Right lobe of liver (tissue), 6 donors: ENCODE data around the gene RIT2. TPM values are rescaled to one million over a fixed set of nuclear protein-coding genes. Genes with fewer than 3 reads are reported as not detected.

ENCODE experiments used
- ATAC-seq, 4 donors: fragments of 200-7000 bp; cut with Tn5 transposase; one replicate each; pipeline ENCODE4 v1.9.1; 2020; ENCODE audit warnings: mild to moderate bottlenecking in 4 of 4, moderate library complexity in 4 of 4
- DNase-seq, 3 donors: peaks; one replicate each; pipeline ENCODE4 v3.0.0-alpha.2; 2020
- H3K27ac ChIP-seq, 3 donors: fragments of 200-600 bp; one replicate each; pipeline ENCODE4 v1.8.0; 2022
- H3K27me3 ChIP-seq, 2 donors: fragments of 200-600 bp; one replicate each; pipeline ENCODE4 v1.8.0; 2022
- H3K36me3 ChIP-seq, 4 donors: fragments of 200-600 bp; sonication (generic) in 1 of 4; one replicate each; pipeline versions ENCODE4 v1.5.1 to v1.8.0; 2017 to 2022; ENCODE audit warnings: control low read depth in 1 of 4
- H3K4me1 ChIP-seq, 4 donors: fragments of 200-600 bp; sonication (generic) in 1 of 4; one replicate each; pipeline versions ENCODE4 v1.5.1 to v1.8.0; 2017 to 2022; ENCODE audit warnings: control low read depth in 1 of 4
- H3K4me3 ChIP-seq, 3 donors: fragments of 200-600 bp; one replicate each; pipeline ENCODE4 v1.8.0; 2022
- H3K9me3 ChIP-seq, 4 donors: fragments of 200-600 bp; sonication (generic) in 1 of 4; one replicate each; pipeline versions ENCODE4 v1.5.1 to v1.8.0; 2017 to 2022; ENCODE audit warnings: control low read depth in 1 of 4
- CTCF ChIP-seq, 4 donors: fragments of 200-600 bp in 3 of 4; fragments of 450-650 bp in 1 of 4; IDR thresholded peaks; one replicate each; pipeline versions ENCODE4 v1.5.1 to v1.8.0; 2016 to 2022; ENCODE audit warnings: antibody characterized with exemption in 4 of 4, mild to moderate bottlenecking in 2 of 4
- POLR2A ChIP-seq: fragments of 450-650 bp; IDR thresholded peaks from one replicate; pipeline ENCODE4 v1.6.1; 2017; ENCODE audit warnings: antibody characterized with exemption, mild to moderate bottlenecking
- WGBS: methylation state at CpG from one replicate; pipeline ENCODE4 v1.1.6; 2018; ENCODE audit warnings: low coverage, low lambda C conversion rate; ENCODE audit not compliant: insufficient coverage; ENCODE audit errors: missing lambda C conversion rate; 5-methylcytosine and 5-hydroxymethylcytosine counted together
- intact Hi-C, 2 donors: fragments of 100-400 bp; cut with DNase I; formaldehyde crosslinking; loops; one replicate each; pipeline versions ENCODE4 v1.11.2 to v1.14.1; 2022
- total RNA-seq, 6 experiments: library from RNA; depleted of rRNA in 2 of 6; stranded (reverse); fragments of >200 nt in 2 of 6; fragmentation: NEBNext Ultra II Directional in 3 of 6; extraction: Animal tissue kit (Norgen Biotek cat#: 25700) in 3 of 6; gene quantifications; one replicate each; pipeline versions ENCODE4 v1.1.0 to v1.2.4, GENCODE V29; 2016 to 2023
- donor health status: DM: no; HTN: yes; CAD: no.
- donor health status: DM: no; HTN: no; CAD: no.
- donor health status: DM: no; HTN: no; CAD: no.
- donor health status: DM: no; HTN: yes; CAD: no.
- donor health status: DM: no; HTN: yes; CAD: no.

The RIT2 gene
- total RNA-seq, 6 experiments from 2014 or later, result not detected

- no peak for DNase-seq
- H3K27ac ChIP-seq, result no peak overlapping the region
- H3K27me3 ChIP-seq, result no peaks in the 10 kb centered on the region
- no peaks in the 10 kb centered on the region for H3K9me3 ChIP-seq
- ATAC-seq, result no peak
- no peak for TF ChIP-seq POLR2A
- TF ChIP-seq CTCF (IDR thresholded peaks at IDR 0.05), result no peak
- H3K4me3 ChIP-seq, result no peak overlapping the region
- no peaks in the 10 kb centered on the region for H3K36me3 ChIP-seq
- intact Hi-C loops, result no loop called here
- WGBS, result 53% methylated on average over 1 of the region's 1 CpG
- H3K4me1 ChIP-seq, result no peaks in the 10 kb centered on the region
Measured at GRCh38 chr18:42929181-42929580, 186.3 kb downstream of the RIT2 start.

- no peaks in the 10 kb centered on the region for H3K27me3 ChIP-seq
- H3K36me3 ChIP-seq, result no peaks in the 10 kb centered on the region
- no peak for TF ChIP-seq POLR2A
- TF ChIP-seq CTCF (IDR thresholded peaks at IDR 0.05), result no peak
- WGBS, result 57% methylated on average over 2 of the region's 2 CpGs
- H3K27ac ChIP-seq, result no peak overlapping the region
- no peaks in the 10 kb centered on the region for H3K9me3 ChIP-seq
- H3K4me1 ChIP-seq, result no peaks in the 10 kb centered on the region
- no peak overlapping the region for H3K4me3 ChIP-seq
- intact Hi-C loops, result no loop called here
- ATAC-seq (no peak), DNase-seq (no peak)
Measured at GRCh38 chr18:42925036-42925435, 190.4 kb downstream of the RIT2 start.

GRCh38 chr18:42922363-42922762, 193.1 kb downstream of the RIT2 start:
- Histone ChIP-seq H3K27ac (no peak overlapping the region), H3K9me3 (no peaks in the 10 kb centered on the region), H3K27me3 (no peaks in the 10 kb centered on the region), H3K36me3 (no peaks in the 10 kb centered on the region), H3K4me1 (no peaks in the 10 kb centered on the region), H3K4me3 (no peak overlapping the region)
- no peak for ATAC-seq
- WGBS, result 45% methylated on average over 3 of the region's 3 CpGs
- TF ChIP-seq POLR2A (no peak), CTCF (IDR thresholded peaks at IDR 0.05) (no peak)
- intact Hi-C loops, result no loop called here
- DNase-seq, result no peak

- ATAC-seq, result no peak
- H3K27me3 ChIP-seq, result no peaks in the 10 kb centered on the region
- no peaks in the 10 kb centered on the region for H3K36me3 ChIP-seq
- no peak overlapping the region for H3K4me3 ChIP-seq
- no peaks in the 10 kb centered on the region for H3K4me1 ChIP-seq
- 27% methylated on average over 1 of the region's 1 CpG for WGBS
- no peak for TF ChIP-seq POLR2A
- H3K27ac ChIP-seq, result no peak overlapping the region
- H3K9me3 ChIP-seq, result no peaks in the 10 kb centered on the region
- intact Hi-C loops, result no loop called here
- no peak for DNase-seq
Measured at GRCh38 chr18:42921226-42921737, 194.2 kb downstream of the RIT2 start.

- WGBS, result 15% methylated on average over 1 of the region's 1 CpG
- TF ChIP-seq POLR2A (no peak), CTCF (IDR thresholded peaks at IDR 0.05) (no peak)
- no peaks in the 10 kb centered on the region for H3K9me3 ChIP-seq
Measured at GRCh38 chr18:42920621-42921020, 194.9 kb downstream of the RIT2 start.

More at GRCh38 chr18:42920621-42921020, 194.9 kb downstream of the RIT2 start:
- ATAC-seq (no peak), DNase-seq (no peak)
- H3K27ac ChIP-seq, result no peak overlapping the region
- H3K27me3 ChIP-seq, result no peaks in the 10 kb centered on the region
- intact Hi-C loops, result no loop called here
- no peaks in the 10 kb centered on the region for H3K36me3 ChIP-seq
- no peaks in the 10 kb centered on the region for H3K4me1 ChIP-seq
- no peak overlapping the region for H3K4me3 ChIP-seq
